ENCODE results near the gene SFT2D1. TPM values are rescaled to one million over a fixed set of nuclear protein-coding genes. Genes with fewer than 3 reads are reported as not detected.

SFT2D1 gene
- total RNA-seq, 2 donors from 2014 or later, result 11.5 to 28.0 TPM

DNA sequence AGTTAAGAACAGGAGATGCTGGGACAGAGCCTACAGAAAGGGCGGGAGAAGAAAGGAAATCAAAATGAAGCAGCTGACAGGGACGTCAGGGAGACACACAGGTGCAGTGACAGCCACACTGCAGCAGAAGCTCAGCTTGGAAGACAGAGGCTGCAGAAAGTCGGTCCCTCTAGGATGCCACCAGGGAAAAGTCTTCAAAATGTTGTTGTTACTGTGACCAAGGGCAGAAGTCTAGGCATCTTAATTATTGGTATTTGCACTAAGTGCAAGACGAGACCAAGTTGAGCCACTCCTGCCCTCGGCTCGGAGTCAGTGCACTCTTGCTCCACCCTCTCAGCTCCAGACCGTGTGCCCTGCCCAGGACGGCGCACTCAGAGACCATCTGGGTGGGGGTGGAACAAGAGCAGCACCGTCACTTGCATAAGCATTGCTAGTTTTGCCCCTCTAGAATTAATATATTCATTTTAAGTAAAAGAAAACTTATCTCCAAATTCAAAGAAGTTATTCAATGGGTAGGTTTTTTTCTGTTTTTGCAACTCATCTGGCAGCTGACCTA is 36.7 kb downstream of the SFT2D1 start:
- Histone ChIP-seq H3K27me3 (peaks cover 0 to 4% of the 10 kb centered on the region in 2 donors), H3K4me1 (peaks cover 22% of the 10 kb centered on the region), H3K27ac (no peak overlapping the region), H3K36me3 (replicated peaks in 1 of 2; ENCODE audit: insufficient read depth in 1 of 2, low read depth in 2 of 2) (no peaks in the 10 kb centered on the region), H3K4me3 (no peak overlapping the region), H3K9me3 (no peaks in the 10 kb centered on the region)
- intact Hi-C loops (cut with DNase I), result no loop called here
- 64 to 66% methylated on average over 10 of the region's 10 CpGs for WGBS, 2 donors
- no peak for DNase-seq
- no peak for TF ChIP-seq POLR2A (IDR thresholded peaks at IDR 0.05)
- TF ChIP-seq, protein P1, sequence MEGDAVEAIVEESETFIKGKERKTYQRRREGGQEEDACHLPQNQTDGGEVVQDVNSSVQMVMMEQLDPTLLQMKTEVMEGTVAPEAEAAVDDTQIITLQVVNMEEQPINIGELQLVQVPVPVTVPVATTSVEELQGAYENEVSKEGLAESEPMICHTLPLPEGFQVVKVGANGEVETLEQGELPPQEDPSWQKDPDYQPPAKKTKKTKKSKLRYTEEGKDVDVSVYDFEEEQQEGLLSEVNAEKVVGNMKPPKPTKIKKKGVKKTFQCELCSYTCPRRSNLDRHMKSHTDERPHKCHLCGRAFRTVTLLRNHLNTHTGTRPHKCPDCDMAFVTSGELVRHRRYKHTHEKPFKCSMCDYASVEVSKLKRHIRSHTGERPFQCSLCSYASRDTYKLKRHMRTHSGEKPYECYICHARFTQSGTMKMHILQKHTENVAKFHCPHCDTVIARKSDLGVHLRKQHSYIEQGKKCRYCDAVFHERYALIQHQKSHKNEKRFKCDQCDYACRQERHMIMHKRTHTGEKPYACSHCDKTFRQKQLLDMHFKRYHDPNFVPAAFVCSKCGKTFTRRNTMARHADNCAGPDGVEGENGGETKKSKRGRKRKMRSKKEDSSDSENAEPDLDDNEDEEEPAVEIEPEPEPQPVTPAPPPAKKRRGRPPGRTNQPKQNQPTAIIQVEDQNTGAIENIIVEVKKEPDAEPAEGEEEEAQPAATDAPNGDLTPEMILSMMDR (IDR thresholded peaks at IDR 0.05), result no peak
- no peak for ATAC-seq

DNA sequence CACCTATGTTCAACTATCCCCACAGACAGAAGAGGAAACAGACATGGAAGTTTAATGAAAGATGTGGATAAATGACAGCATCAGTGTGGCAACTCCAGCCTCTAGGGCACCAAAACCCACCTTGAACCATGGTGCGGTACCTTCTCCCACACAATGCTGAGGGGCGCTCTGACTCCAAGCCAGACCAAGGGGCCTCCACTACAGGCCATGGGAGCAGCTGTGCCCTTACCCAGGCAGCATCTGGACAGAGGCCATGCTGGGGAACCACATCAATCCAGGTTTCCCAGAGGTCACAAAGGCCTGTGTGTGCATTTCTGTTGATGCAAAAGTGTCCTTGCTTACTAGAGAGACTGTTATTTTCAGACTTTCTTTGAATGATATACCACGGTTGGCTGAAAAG is 38.2 kb downstream of the SFT2D1 start:
- ATAC-seq, result no peak
- Histone ChIP-seq H3K27me3 (peaks cover 0 to 4% of the 10 kb centered on the region in 2 donors), H3K4me1 (peaks cover 22% of the 10 kb centered on the region), H3K9me3 (no peaks in the 10 kb centered on the region), H3K36me3 (replicated peaks in 1 of 2; ENCODE audit: insufficient read depth in 1 of 2, low read depth in 2 of 2) (no peaks in the 10 kb centered on the region), H3K4me3 (no peak overlapping the region), H3K27ac (no peak overlapping the region)
- intact Hi-C loops (cut with DNase I), result no loop called here
- no peak for DNase-seq
- TF ChIP-seq POLR2A (IDR thresholded peaks at IDR 0.05), result no peak
- TF ChIP-seq, protein P1 (IDR thresholded peaks at IDR 0.05), result no peak
- 73 to 80% methylated on average over 3 of the region's 3 CpGs for WGBS, 2 donors

DNA sequence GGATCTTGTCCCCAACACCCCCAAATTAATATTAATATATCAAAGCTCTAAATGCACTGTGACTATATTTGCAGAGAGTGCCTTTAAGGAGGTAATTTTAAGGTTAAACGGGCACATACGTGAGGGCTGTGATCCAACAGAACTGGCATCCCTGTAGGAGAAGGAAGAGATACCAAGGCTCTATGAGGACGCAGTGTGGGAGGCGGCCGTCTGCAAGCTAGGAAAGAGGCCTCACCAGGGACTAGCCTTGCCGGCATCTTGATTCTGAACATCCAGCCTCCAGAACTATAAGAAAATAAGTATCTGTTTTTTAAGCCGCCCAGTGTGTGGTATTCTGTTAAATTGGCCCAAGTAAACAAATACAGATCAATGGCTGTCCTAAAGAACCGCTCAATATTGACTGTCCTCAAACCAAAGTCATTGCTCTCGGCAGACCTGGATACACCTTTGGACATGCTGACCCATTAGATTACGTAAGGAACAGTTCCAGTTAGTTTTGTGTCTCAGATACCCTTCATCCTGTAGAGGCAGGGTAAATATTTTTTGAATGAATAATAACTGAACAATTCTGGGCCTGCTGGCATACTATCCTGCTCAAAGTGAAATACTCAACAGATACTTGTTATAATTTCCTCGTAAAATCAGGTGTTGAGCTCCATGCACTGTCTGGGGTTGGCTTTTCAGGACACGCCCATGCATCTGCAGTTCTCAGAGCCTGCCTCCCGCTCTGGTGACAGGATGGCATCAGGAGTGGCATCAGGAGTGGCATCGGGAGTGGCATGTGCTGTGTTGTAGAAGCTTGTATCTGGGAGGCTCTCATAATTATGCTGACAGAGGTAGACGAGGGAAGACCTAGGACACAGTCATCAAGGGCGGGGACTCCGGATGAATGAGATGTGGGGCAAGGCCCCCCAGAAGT is 40.5 kb downstream of the SFT2D1 start:
- peaks cover 5% of the 10 kb centered on the region for H3K4me1 ChIP-seq
- no peak for ATAC-seq
- intact Hi-C loops (cut with DNase I), result no loop called here
- H3K27me3 ChIP-seq, result no peaks in the 10 kb centered on the region
- no peak overlapping the region for H3K4me3 ChIP-seq
- WGBS, 2 donors, result 81 to 89% methylated on average over 17 of the region's 17 CpGs
- TF ChIP-seq, protein P1 (IDR thresholded peaks at IDR 0.05), result no peak
- no peak for TF ChIP-seq POLR2A (IDR thresholded peaks at IDR 0.05)
- no peak overlapping the region for H3K27ac ChIP-seq
- DNase-seq, result no peak
- no peaks in the 10 kb centered on the region for H3K36me3 ChIP-seq (replicated peaks in 1 of 2; ENCODE audit: insufficient read depth in 1 of 2, low read depth in 2 of 2)
- H3K9me3 ChIP-seq, result no peaks in the 10 kb centered on the region

DNA sequence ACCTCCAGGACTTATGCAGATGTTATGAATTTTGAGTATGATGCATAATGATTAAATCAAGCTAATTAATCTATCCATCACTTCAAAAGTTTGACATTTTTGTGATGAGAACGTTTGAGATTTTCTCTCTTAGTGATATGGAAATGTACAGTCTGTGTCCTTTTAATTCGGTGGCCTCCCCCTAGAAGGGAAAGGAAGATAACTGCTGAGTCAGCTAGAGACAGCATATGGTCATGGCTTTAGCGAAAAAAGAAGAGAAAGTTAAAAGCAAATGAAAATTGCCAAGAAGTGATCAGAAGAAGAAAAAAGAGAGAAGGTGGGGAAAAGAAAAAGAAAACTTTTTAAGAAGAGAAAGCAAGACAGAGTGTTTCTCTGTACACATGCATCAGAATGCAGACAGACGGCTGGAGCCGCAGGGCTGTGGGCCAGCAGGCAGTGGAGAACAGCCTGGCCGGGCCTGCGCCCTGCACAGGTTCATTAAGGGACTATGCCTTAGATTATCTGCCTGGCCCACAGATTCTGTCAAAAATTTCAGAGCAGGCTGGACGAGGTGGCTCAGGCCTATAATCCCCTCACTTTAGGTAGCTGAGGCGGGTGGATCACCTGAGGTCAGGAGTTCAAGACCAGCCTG is 41.9 kb downstream of the SFT2D1 start:
- intact Hi-C loops (cut with DNase I), result no loop called here

More for the DNA sequence above, 41.9 kb downstream of the SFT2D1 start:
- TF ChIP-seq, protein P1 (IDR thresholded peaks at IDR 0.05), result no peak
- no peak for TF ChIP-seq POLR2A (IDR thresholded peaks at IDR 0.05)
- Histone ChIP-seq H3K4me1 (no peaks in the 10 kb centered on the region), H3K4me3 (no peak overlapping the region), H3K27me3 (no peaks in the 10 kb centered on the region), H3K9me3 (no peaks in the 10 kb centered on the region), H3K36me3 (replicated peaks in 1 of 2; ENCODE audit: insufficient read depth in 1 of 2, low read depth in 2 of 2) (no peaks in the 10 kb centered on the region), H3K27ac (no peak overlapping the region)
- DNase-seq (no peak), ATAC-seq (no peak)
- WGBS, 2 donors, result 78 to 83% methylated on average over 9 of the region's 9 CpGs

All from body of pancreas (tissue), 4 donors.